Measurements from ENCODE around the gene AGMO. TPM values are rescaled to one million over a fixed set of nuclear protein-coding genes. Genes with fewer than 3 reads are reported as not detected.

AGMO gene
- total RNA-seq, 1 experiment from 2014 or later = not detected

DNA sequence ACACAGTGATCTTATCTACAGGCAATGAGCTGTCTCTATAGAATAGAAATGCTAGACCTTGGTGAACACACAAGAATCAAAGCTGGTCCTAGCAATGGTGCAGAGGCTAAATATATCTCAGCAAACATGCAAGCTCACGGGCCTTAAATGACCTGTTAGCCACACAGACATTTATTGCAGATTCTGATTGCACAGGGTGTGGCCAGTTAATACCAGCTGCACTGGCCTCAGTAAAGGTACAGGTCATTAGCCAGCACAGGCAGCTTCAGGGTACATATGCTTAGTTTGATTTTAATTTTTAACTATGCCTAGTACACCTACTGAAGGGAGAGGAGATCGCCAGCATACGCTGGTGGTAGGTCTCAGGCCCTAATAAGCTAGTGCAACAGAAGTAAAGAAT is 393.9 kb downstream of the AGMO start:
- H3K4me3 ChIP-seq (ENCODE audit: low read depth in 2 of 2, low read length in 2 of 2) = no peak overlapping the region
- in situ Hi-C loops (cut with HindIII; ENCODE audit: low pct_unique_long_range_greater_than_20kb, low sequenced_read_pairs) = no loop called here
- no peak for TF ChIP-seq SIN3A (IDR thresholded peaks at IDR 0.05; ENCODE audit: borderline replicate concordance, insufficient read depth, low read depth, low read length)
- TF ChIP-seq, protein P1, sequence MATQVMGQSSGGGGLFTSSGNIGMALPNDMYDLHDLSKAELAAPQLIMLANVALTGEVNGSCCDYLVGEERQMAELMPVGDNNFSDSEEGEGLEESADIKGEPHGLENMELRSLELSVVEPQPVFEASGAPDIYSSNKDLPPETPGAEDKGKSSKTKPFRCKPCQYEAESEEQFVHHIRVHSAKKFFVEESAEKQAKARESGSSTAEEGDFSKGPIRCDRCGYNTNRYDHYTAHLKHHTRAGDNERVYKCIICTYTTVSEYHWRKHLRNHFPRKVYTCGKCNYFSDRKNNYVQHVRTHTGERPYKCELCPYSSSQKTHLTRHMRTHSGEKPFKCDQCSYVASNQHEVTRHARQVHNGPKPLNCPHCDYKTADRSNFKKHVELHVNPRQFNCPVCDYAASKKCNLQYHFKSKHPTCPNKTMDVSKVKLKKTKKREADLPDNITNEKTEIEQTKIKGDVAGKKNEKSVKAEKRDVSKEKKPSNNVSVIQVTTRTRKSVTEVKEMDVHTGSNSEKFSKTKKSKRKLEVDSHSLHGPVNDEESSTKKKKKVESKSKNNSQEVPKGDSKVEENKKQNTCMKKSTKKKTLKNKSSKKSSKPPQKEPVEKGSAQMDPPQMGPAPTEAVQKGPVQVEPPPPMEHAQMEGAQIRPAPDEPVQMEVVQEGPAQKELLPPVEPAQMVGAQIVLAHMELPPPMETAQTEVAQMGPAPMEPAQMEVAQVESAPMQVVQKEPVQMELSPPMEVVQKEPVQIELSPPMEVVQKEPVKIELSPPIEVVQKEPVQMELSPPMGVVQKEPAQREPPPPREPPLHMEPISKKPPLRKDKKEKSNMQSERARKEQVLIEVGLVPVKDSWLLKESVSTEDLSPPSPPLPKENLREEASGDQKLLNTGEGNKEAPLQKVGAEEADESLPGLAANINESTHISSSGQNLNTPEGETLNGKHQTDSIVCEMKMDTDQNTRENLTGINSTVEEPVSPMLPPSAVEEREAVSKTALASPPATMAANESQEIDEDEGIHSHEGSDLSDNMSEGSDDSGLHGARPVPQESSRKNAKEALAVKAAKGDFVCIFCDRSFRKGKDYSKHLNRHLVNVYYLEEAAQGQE (IDR thresholded peaks at IDR 0.05; ENCODE audit: insufficient read depth in 1 of 2, low read depth in 2 of 2, low read length in 1 of 2) = no peak
- no peak for TF ChIP-seq TCF7L2 (IDR thresholded peaks at IDR 0.05; ENCODE audit: low read depth, low read length)
- intact Hi-C loops (cut with micrococcal nuclease; ENCODE audit: unreplicated experiment) = no loop called here
- H3K36me3 ChIP-seq (ENCODE audit: control insufficient read depth, insufficient read depth, low read length) = no peaks in the 10 kb centered on the region
- DNase-seq (ENCODE audit: low read depth, low spot score) (no peak), ATAC-seq (no peak)
- no peak overlapping the region for H3K27ac ChIP-seq (ENCODE audit: low read length)
- H3K9me3 ChIP-seq (ENCODE audit: control insufficient read depth, insufficient read depth, low read depth, low read length) = no peaks in the 10 kb centered on the region
- H3K27me3 ChIP-seq (ENCODE audit: control insufficient read depth, insufficient read depth, low read length) = no peaks in the 10 kb centered on the region
- no TSS peak for BruUV-seq (replicated peaks)
- ChIA-PET POLR2A (no interaction called here), CTCF (no interaction called here)
- no peaks in the 10 kb centered on the region for H3K4me1 ChIP-seq (ENCODE audit: control insufficient read depth, insufficient read depth, low read length)

DNA sequence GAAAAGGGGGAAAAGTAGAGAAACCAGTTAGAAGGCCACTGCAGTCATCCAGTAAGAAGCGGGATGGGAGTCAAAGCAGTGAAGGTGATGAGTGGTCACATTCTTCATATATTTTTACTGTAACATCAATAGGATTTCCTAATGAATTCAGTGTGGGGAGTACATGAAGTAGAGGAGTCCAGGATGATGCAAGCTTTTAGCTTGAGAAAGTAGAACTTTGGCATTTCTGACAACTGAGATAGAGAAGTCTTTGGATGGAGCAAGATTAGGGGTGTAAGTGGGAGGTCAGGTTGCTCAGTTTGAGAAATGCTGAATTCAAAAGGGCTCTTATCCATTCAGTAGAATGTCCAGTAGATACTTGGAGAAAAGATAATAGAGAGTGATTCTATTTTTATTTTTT is 395.2 kb downstream of the AGMO start:
- intact Hi-C loops (cut with micrococcal nuclease; ENCODE audit: unreplicated experiment) = no loop called here
- no peak overlapping the region for H3K27ac ChIP-seq (ENCODE audit: low read length)
- no peak for DNase-seq (ENCODE audit: low read depth, low spot score)
- no peak overlapping the region for H3K4me3 ChIP-seq (ENCODE audit: low read depth in 2 of 2, low read length in 2 of 2)
- POLR2A ChIA-PET = no interaction called here
- in situ Hi-C loops (cut with HindIII; ENCODE audit: low pct_unique_long_range_greater_than_20kb, low sequenced_read_pairs) = no loop called here
- H3K36me3 ChIP-seq (ENCODE audit: control insufficient read depth, insufficient read depth, low read length) = no peaks in the 10 kb centered on the region
- no peaks in the 10 kb centered on the region for H3K27me3 ChIP-seq (ENCODE audit: control insufficient read depth, insufficient read depth, low read length)
- no peak for ATAC-seq
- TF ChIP-seq, protein P2, sequence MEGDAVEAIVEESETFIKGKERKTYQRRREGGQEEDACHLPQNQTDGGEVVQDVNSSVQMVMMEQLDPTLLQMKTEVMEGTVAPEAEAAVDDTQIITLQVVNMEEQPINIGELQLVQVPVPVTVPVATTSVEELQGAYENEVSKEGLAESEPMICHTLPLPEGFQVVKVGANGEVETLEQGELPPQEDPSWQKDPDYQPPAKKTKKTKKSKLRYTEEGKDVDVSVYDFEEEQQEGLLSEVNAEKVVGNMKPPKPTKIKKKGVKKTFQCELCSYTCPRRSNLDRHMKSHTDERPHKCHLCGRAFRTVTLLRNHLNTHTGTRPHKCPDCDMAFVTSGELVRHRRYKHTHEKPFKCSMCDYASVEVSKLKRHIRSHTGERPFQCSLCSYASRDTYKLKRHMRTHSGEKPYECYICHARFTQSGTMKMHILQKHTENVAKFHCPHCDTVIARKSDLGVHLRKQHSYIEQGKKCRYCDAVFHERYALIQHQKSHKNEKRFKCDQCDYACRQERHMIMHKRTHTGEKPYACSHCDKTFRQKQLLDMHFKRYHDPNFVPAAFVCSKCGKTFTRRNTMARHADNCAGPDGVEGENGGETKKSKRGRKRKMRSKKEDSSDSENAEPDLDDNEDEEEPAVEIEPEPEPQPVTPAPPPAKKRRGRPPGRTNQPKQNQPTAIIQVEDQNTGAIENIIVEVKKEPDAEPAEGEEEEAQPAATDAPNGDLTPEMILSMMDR (IDR thresholded peaks at IDR 0.05) = no peak
- TF ChIP-seq SIN3A (IDR thresholded peaks at IDR 0.05; ENCODE audit: borderline replicate concordance, insufficient read depth, low read depth, low read length) (no peak), POLR2AphosphoS5 (IDR thresholded peaks at IDR 0.05; ENCODE audit: low read depth, low read length) (no peak), TCF7L2 (IDR thresholded peaks at IDR 0.05; ENCODE audit: low read depth, low read length) (no peak)
- TF ChIP-seq, protein P1 (IDR thresholded peaks at IDR 0.05; ENCODE audit: insufficient read depth in 1 of 2, low read depth in 2 of 2, low read length in 1 of 2) = no peak
- CTCF ChIA-PET = no interaction called here
- no TSS peak for BruUV-seq (replicated peaks)
- H3K4me1 ChIP-seq (ENCODE audit: control insufficient read depth, insufficient read depth, low read length) = no peaks in the 10 kb centered on the region
- no peaks in the 10 kb centered on the region for H3K9me3 ChIP-seq (ENCODE audit: control insufficient read depth, insufficient read depth, low read depth, low read length)

Measured in Panc1 (cell line).